ENCODE measurements around the gene SFRP2.

DNA sequence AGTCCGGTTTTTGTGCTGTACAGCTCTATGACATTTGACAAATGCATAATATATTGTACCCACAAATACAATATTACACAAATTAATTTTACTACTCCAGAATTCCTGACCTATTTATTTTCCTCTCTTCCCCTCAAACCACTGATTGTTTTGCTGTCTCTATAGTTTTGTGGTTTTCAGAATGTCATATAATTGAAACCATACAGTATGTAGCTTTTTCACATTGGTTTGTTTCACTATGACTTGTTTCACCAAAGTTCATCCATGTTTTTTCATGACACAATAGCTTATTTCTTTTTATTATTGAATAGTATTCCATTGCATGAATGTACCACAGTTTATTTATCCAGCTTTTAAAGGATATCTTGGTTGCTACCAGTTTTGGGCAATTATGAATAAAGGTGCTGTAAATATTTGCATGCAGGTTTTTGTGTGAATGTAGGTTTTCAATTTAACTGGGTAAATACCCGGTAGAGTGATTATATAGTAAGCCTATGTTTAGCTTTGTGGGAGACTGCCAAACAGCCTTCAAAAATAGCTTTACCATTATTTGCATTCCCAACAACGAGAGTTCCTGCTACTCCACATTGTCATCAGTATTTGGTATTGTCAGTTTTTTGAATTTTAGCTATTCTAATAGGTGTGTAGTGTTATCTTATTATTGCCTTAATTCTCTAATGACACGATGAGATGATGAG lies 55.0 kb downstream of the SFRP2 start:
- no peak for TF ChIP-seq POLR2A (IDR thresholded peaks at IDR 0.05)
- TF ChIP-seq, protein P1, sequence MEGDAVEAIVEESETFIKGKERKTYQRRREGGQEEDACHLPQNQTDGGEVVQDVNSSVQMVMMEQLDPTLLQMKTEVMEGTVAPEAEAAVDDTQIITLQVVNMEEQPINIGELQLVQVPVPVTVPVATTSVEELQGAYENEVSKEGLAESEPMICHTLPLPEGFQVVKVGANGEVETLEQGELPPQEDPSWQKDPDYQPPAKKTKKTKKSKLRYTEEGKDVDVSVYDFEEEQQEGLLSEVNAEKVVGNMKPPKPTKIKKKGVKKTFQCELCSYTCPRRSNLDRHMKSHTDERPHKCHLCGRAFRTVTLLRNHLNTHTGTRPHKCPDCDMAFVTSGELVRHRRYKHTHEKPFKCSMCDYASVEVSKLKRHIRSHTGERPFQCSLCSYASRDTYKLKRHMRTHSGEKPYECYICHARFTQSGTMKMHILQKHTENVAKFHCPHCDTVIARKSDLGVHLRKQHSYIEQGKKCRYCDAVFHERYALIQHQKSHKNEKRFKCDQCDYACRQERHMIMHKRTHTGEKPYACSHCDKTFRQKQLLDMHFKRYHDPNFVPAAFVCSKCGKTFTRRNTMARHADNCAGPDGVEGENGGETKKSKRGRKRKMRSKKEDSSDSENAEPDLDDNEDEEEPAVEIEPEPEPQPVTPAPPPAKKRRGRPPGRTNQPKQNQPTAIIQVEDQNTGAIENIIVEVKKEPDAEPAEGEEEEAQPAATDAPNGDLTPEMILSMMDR (IDR thresholded peaks at IDR 0.05) = no peak

Measured in heart left ventricle (tissue), 13 donors.